GM21515 (cell line): ENCODE measurements around the gene CMTM8.

ENCODE experiments used
- ATAC-seq: cut with Tn5 transposase; IDR thresholded peaks from one replicate; pipeline ENCODE4 v1.9.1; 2021; ENCODE audit not compliant: unreplicated experiment

The CMTM8 gene

DNA sequence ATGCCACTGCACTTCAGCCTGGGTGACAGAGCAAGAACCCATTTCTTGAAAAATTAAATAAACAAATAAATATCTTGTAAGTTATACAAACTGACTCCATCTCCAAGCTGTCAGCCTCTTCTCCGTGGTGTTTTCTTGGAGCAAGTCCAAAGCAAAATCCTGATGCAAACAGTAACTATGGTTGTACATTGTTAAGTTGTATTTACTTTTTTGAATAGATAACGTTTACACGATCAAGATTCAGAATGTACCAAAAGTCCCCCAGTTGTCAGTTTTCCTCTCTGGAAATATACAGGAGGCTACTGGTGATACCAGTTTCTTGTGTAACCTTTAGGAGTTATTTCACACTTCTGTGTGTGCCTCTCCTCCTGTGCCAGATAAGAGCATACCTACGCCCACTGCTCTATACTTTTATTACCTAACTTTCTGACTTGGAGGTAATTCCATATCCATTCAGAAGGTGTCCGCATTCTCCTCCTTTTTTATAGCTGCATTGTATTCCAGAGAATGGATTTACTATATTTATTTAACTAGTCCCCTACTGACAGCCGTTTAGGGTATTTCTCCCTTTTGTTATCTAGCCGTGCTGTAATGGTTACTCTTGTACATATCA is 167.3 kb downstream of the CMTM8 start:
- no peak for ATAC-seq

GRCh38 chr3:32406486-32407408 is 168.3 kb downstream of the CMTM8 start:
- ATAC-seq, result no peak

DNA sequence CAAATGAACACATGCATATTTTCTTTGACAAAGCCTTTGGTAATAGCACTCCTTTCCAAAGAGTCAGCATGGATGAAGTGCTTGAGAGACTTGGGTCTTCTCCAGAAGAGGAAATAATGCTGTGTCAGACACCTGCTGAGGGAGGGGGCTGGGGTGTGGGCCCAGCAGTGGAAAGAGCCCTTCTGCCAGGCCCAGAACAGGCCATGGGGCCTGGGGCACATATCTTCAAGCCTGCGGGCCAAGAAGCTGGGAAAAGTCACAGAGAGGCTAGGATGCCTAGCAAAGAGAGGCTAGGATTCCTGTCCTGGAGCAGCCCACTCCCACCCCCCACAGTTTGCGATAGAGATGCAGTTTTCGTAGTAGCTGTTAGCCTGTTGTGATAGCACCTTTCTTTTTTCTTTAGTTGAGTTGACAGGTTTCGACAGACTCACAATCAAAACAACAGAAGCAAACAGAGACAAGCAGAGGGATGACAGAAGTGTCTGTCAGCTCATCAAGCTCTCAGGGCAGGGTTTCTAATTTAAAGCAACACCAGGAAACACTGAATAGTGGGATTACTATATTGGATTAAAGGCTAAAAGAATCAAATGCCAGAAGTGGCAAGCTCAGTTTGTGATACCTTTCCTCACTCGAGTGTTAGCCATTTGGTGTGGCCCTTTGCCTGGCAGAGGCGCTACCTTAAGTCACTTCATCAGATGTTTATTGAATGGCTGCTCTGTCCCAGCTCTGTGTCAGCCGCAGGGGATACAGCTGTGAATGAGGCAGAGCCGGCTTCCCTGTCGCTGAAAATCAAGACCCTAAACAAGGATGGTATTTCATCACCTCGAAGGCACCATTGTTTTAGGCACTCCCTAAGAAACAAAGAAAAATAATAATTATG is 172.1 kb downstream of the CMTM8 start:
- no peak for ATAC-seq

- no peak for ATAC-seq
These were observed 173.0 kb downstream of the CMTM8 start for GRCh38 chr3:32411442-32411841.

GRCh38 chr3:32412887-32413286 is 174.4 kb downstream of the CMTM8 start:
- ATAC-seq, result no peak

GRCh38 chr3:32413845-32414521 is 175.5 kb downstream of the CMTM8 start:
- ATAC-seq, result no peak

- ATAC-seq, result no peak
These were observed 176.2 kb downstream of the CMTM8 start for GRCh38 chr3:32414522-32415202.

- ATAC-seq, result no peak
These were observed 181.3 kb downstream of the CMTM8 start for GRCh38 chr3:32419742-32420125.
